ENCODE results near the gene PSMB5.

PSMB5 gene

GRCh38 chr14:23070262-23071129 lies 35.8 kb upstream of the PSMB5 start:
- no peaks in the 10 kb centered on the region for H3K27me3 ChIP-seq (ENCODE audit: control insufficient read depth, insufficient read depth, low read length, poor library complexity, severe bottlenecking)
- peaks cover 40% of the 10 kb centered on the region for H3K4me1 ChIP-seq (ENCODE audit: control insufficient read depth, insufficient read depth, low read length)
- H3K4me3 ChIP-seq (ENCODE audit: insufficient read depth, low read depth, low read length): peak overlapping the region; percentile 63
- H3K36me3 ChIP-seq (ENCODE audit: control insufficient read depth, insufficient read depth, low read length): peaks cover 32% of the 10 kb centered on the region
- WGBS, 2 experiments: 7 to 11% methylated on average over 9 to 10 of the region's 10 CpGs
- H3K27ac ChIP-seq (ENCODE audit: insufficient read depth, low read depth, low read length, poor library complexity, severe bottlenecking): peak overlapping the region; percentile 64
- H3K9me3 ChIP-seq (ENCODE audit: control insufficient read depth, low read length): no peaks in the 10 kb centered on the region

- Histone ChIP-seq H3K4me3 (ENCODE audit: insufficient read depth, low read depth, low read length) (peak overlapping the region; percentile 18), H3K9me3 (ENCODE audit: control insufficient read depth, low read length) (no peaks in the 10 kb centered on the region), H3K4me1 (ENCODE audit: control insufficient read depth, insufficient read depth, low read length) (peaks cover 40% of the 10 kb centered on the region), H3K36me3 (ENCODE audit: control insufficient read depth, insufficient read depth, low read length) (peaks cover 42% of the 10 kb centered on the region), H3K27ac (ENCODE audit: insufficient read depth, low read depth, low read length, poor library complexity, severe bottlenecking) (peak overlapping the region; percentile 46), H3K27me3 (ENCODE audit: control insufficient read depth, insufficient read depth, low read length, poor library complexity, severe bottlenecking) (no peaks in the 10 kb centered on the region)
- 58 to 77% methylated on average over 1 to 4 of the region's 4 CpGs for WGBS, 2 experiments
These were observed 34.7 kb upstream of the PSMB5 start for GRCh38 chr14:23069413-23069806.

- Histone ChIP-seq H3K27me3 (ENCODE audit: control insufficient read depth, insufficient read depth, low read length, poor library complexity, severe bottlenecking) (no peaks in the 10 kb centered on the region), H3K9me3 (ENCODE audit: control insufficient read depth, low read length) (no peaks in the 10 kb centered on the region), H3K27ac (ENCODE audit: insufficient read depth, low read depth, low read length, poor library complexity, severe bottlenecking) (peak overlapping the region; percentile 46), H3K36me3 (ENCODE audit: control insufficient read depth, insufficient read depth, low read length) (peaks cover 46% of the 10 kb centered on the region), H3K4me1 (ENCODE audit: control insufficient read depth, insufficient read depth, low read length) (peaks cover 40% of the 10 kb centered on the region), H3K4me3 (ENCODE audit: insufficient read depth, low read depth, low read length) (peak overlapping the region; percentile 18)
- 32 to 33% methylated on average over 8 of the region's 8 CpGs for WGBS, 2 experiments
These were observed 34.2 kb upstream of the PSMB5 start for GRCh38 chr14:23068789-23069412.

GRCh38 chr14:23067847-23068788 lies 33.4 kb upstream of the PSMB5 start:
- peaks cover 40% of the 10 kb centered on the region for H3K4me1 ChIP-seq (ENCODE audit: control insufficient read depth, insufficient read depth, low read length)
- peaks cover 52% of the 10 kb centered on the region for H3K36me3 ChIP-seq (ENCODE audit: control insufficient read depth, insufficient read depth, low read length)
- peak overlapping the region; percentile 18 for H3K4me3 ChIP-seq (ENCODE audit: insufficient read depth, low read depth, low read length)
- H3K9me3 ChIP-seq (ENCODE audit: control insufficient read depth, low read length): no peaks in the 10 kb centered on the region
- 92 to 94% methylated on average over 14 of the region's 14 CpGs for WGBS, 2 experiments
- no peaks in the 10 kb centered on the region for H3K27me3 ChIP-seq (ENCODE audit: control insufficient read depth, insufficient read depth, low read length, poor library complexity, severe bottlenecking)
- H3K27ac ChIP-seq (ENCODE audit: insufficient read depth, low read depth, low read length, poor library complexity, severe bottlenecking): no peak overlapping the region

GRCh38 chr14:23066855-23067744 lies 32.4 kb upstream of the PSMB5 start:
- WGBS, 2 experiments: 94 to 95% methylated on average over 19 to 21 of the region's 23 CpGs
- Histone ChIP-seq H3K27me3 (ENCODE audit: control insufficient read depth, insufficient read depth, low read length, poor library complexity, severe bottlenecking) (no peaks in the 10 kb centered on the region), H3K27ac (ENCODE audit: insufficient read depth, low read depth, low read length, poor library complexity, severe bottlenecking) (no peak overlapping the region), H3K36me3 (ENCODE audit: control insufficient read depth, insufficient read depth, low read length) (peaks cover 58% of the 10 kb centered on the region), H3K4me3 (ENCODE audit: insufficient read depth, low read depth, low read length) (no peak overlapping the region), H3K9me3 (ENCODE audit: control insufficient read depth, low read length) (no peaks in the 10 kb centered on the region), H3K4me1 (ENCODE audit: control insufficient read depth, insufficient read depth, low read length) (peaks cover 37% of the 10 kb centered on the region)

GRCh38 chr14:23066368-23066767 lies 31.7 kb upstream of the PSMB5 start:
- H3K4me3 ChIP-seq (ENCODE audit: insufficient read depth, low read depth, low read length): no peak overlapping the region
- WGBS, 2 experiments: 88 to 97% methylated on average over 3 of the region's 3 CpGs
- H3K27me3 ChIP-seq (ENCODE audit: control insufficient read depth, insufficient read depth, low read length, poor library complexity, severe bottlenecking): no peaks in the 10 kb centered on the region
- H3K9me3 ChIP-seq (ENCODE audit: control insufficient read depth, low read length): no peaks in the 10 kb centered on the region
- no peak overlapping the region for H3K27ac ChIP-seq (ENCODE audit: insufficient read depth, low read depth, low read length, poor library complexity, severe bottlenecking)
- peaks cover 31% of the 10 kb centered on the region for H3K4me1 ChIP-seq (ENCODE audit: control insufficient read depth, insufficient read depth, low read length)
- peaks cover 61% of the 10 kb centered on the region for H3K36me3 ChIP-seq (ENCODE audit: control insufficient read depth, insufficient read depth, low read length)

- Histone ChIP-seq H3K27me3 (ENCODE audit: control insufficient read depth, insufficient read depth, low read length, poor library complexity, severe bottlenecking) (no peaks in the 10 kb centered on the region), H3K4me3 (ENCODE audit: insufficient read depth, low read depth, low read length) (no peak overlapping the region), H3K9me3 (ENCODE audit: control insufficient read depth, low read length) (no peaks in the 10 kb centered on the region), H3K4me1 (ENCODE audit: control insufficient read depth, insufficient read depth, low read length) (peaks cover 19% of the 10 kb centered on the region), H3K36me3 (ENCODE audit: control insufficient read depth, insufficient read depth, low read length) (peaks cover 76% of the 10 kb centered on the region), H3K27ac (ENCODE audit: insufficient read depth, low read depth, low read length, poor library complexity, severe bottlenecking) (no peak overlapping the region)
- WGBS, 2 experiments: 96 to 97% methylated on average over 5 of the region's 5 CpGs
These were observed 28.9 kb upstream of the PSMB5 start for GRCh38 chr14:23063601-23064000.

GRCh38 chr14:23062002-23062401 lies 27.3 kb upstream of the PSMB5 start:
- Histone ChIP-seq H3K9me3 (ENCODE audit: control insufficient read depth, low read length) (no peaks in the 10 kb centered on the region), H3K36me3 (ENCODE audit: control insufficient read depth, insufficient read depth, low read length) (peaks cover 64% of the 10 kb centered on the region), H3K27me3 (ENCODE audit: control insufficient read depth, insufficient read depth, low read length, poor library complexity, severe bottlenecking) (no peaks in the 10 kb centered on the region), H3K4me1 (ENCODE audit: control insufficient read depth, insufficient read depth, low read length) (peaks cover 4% of the 10 kb centered on the region), H3K4me3 (ENCODE audit: insufficient read depth, low read depth, low read length) (no peak overlapping the region), H3K27ac (ENCODE audit: insufficient read depth, low read depth, low read length, poor library complexity, severe bottlenecking) (no peak overlapping the region)
- 84 to 87% methylated on average over 4 of the region's 4 CpGs for WGBS, 2 experiments

- 94 to 96% methylated on average over 17 of the region's 17 CpGs for WGBS, 2 experiments
- Histone ChIP-seq H3K27me3 (ENCODE audit: control insufficient read depth, insufficient read depth, low read length, poor library complexity, severe bottlenecking) (no peaks in the 10 kb centered on the region), H3K9me3 (ENCODE audit: control insufficient read depth, low read length) (no peaks in the 10 kb centered on the region), H3K4me3 (ENCODE audit: insufficient read depth, low read depth, low read length) (no peak overlapping the region), H3K27ac (ENCODE audit: insufficient read depth, low read depth, low read length, poor library complexity, severe bottlenecking) (no peak overlapping the region), H3K36me3 (ENCODE audit: control insufficient read depth, insufficient read depth, low read length) (peaks cover 54% of the 10 kb centered on the region), H3K4me1 (ENCODE audit: control insufficient read depth, insufficient read depth, low read length) (peaks cover under 1% of the 10 kb centered on the region)
These were observed 26.0 kb upstream of the PSMB5 start for GRCh38 chr14:23060536-23061260.

All from ectodermal cell (in vitro differentiated cells).